Activated CD8-positive, alpha-beta memory T cell treated with anti-CD3 and anti-CD28 coated beads for 36 hours (primary cell): ENCODE results near the gene ANKRD62. TPM values are rescaled to one million over a fixed set of nuclear protein-coding genes. Genes with fewer than 3 reads are reported as not detected.
"Not testable (repeated sequence)": the region's sequence is repeated elsewhere in the genome, so short reads cannot be mapped to it uniquely, and the experiment has no call there.

ENCODE experiments used
- CTCF ChIA-PET: fragments of 350-600 bp; sonication (Branson Sonifier 250); formaldehyde crosslinking; loops from one replicate; lab custom pipeline; 2021; ENCODE audit warnings: antibody characterized with exemption; lab: Charles Lee
- POLR2A ChIA-PET: fragments of 350-600 bp; sonication (Branson Sonifier 250); formaldehyde crosslinking; loops from one replicate; lab custom pipeline; 2021; ENCODE audit warnings: antibody characterized with exemption; lab: Charles Lee
- total RNA-seq, 2 experiments: library from RNA; stranded (reverse); gene quantifications; one replicate each; pipeline ENCODE4 v1.2.3, GENCODE V29; 2021

The ANKRD62 gene
- total RNA-seq, 2 experiments from 2014 or later: not detected

GRCh38 chr18:12088731-12089375 lies 4.8 kb upstream of the ANKRD62 start:
- POLR2A ChIA-PET: no interaction called here
- CTCF ChIA-PET: no interaction called here

GRCh38 chr18:12091538-12092141 lies 2.0 kb upstream of the ANKRD62 start:
- CTCF ChIA-PET: no interaction called here
- POLR2A ChIA-PET: no interaction called here

GRCh38 chr18:12092398-12093229 lies 1.0 kb upstream of the ANKRD62 start:
- POLR2A ChIA-PET: no interaction called here

GRCh38 chr18:12098374-12098773 lies 4.7 kb downstream of the ANKRD62 start:
- ChIA-PET POLR2A (no interaction called here), CTCF (no interaction called here)

More at GRCh38 chr18:12092398-12093229, 1.0 kb upstream of the ANKRD62 start:
- CTCF ChIA-PET: interaction anchor here (1.0 kb wide), 1 partner anchor 144 kb away, joined by 3 read pairs; no protein-coding TSS in a partner anchor

- ChIA-PET CTCF (no interaction called here), POLR2A (no interaction called here)
These were observed 5.5 kb downstream of the ANKRD62 start for GRCh38 chr18:12099160-12099559.

- CTCF ChIA-PET: no interaction called here
- POLR2A ChIA-PET: no interaction called here
These were observed 7.6 kb downstream of the ANKRD62 start for GRCh38 chr18:12101266-12101665.

- CTCF ChIA-PET: no interaction called here
- POLR2A ChIA-PET: no interaction called here
These were observed 8.6 kb downstream of the ANKRD62 start for GRCh38 chr18:12102136-12102842.

- POLR2A ChIA-PET: no interaction called here
- CTCF ChIA-PET: no interaction called here
These were observed 12.8 kb downstream of the ANKRD62 start for GRCh38 chr18:12106471-12106870.

- POLR2A ChIA-PET: no interaction called here
- CTCF ChIA-PET: no interaction called here
These were observed 16.2 kb downstream of the ANKRD62 start for GRCh38 chr18:12109836-12110235.

GRCh38 chr18:12113999-12114646 lies 20.5 kb downstream of the ANKRD62 start:
- CTCF ChIA-PET: no interaction called here
- POLR2A ChIA-PET: no interaction called here

GRCh38 chr18:12119358-12119757 lies 25.7 kb downstream of the ANKRD62 start:
- CTCF ChIA-PET: no interaction called here

GRCh38 chr18:12121175-12122042 lies 27.8 kb downstream of the ANKRD62 start:
- CTCF ChIA-PET: no interaction called here
- POLR2A ChIA-PET: no interaction called here

More at GRCh38 chr18:12119358-12119757, 25.7 kb downstream of the ANKRD62 start:
- POLR2A ChIA-PET: no interaction called here

GRCh38 chr18:12122043-12122389 lies 28.4 kb downstream of the ANKRD62 start:
- POLR2A ChIA-PET, CTCF ChIA-PET: not testable (repeated sequence)

GRCh38 chr18:12127647-12128046 lies 34.0 kb downstream of the ANKRD62 start:
- CTCF ChIA-PET, POLR2A ChIA-PET: not testable (repeated sequence)

GRCh38 chr18:12138831-12139230 lies 45.2 kb downstream of the ANKRD62 start:
- CTCF ChIA-PET, POLR2A ChIA-PET: not testable (repeated sequence)

- POLR2A ChIA-PET, CTCF ChIA-PET: not testable (repeated sequence)
These were observed 47.2 kb downstream of the ANKRD62 start for GRCh38 chr18:12140866-12141265.

GRCh38 chr18:12141778-12142177 lies 48.1 kb downstream of the ANKRD62 start:
- CTCF ChIA-PET, POLR2A ChIA-PET: not testable (repeated sequence)

- CTCF ChIA-PET, POLR2A ChIA-PET: not testable (repeated sequence)
These were observed 55.8 kb downstream of the ANKRD62 start for GRCh38 chr18:12149431-12149830.

GRCh38 chr18:12154361-12154760 lies 60.7 kb downstream of the ANKRD62 start:
- POLR2A ChIA-PET: no interaction called here

More at GRCh38 chr18:12154361-12154760, 60.7 kb downstream of the ANKRD62 start:
- CTCF ChIA-PET: no interaction called here
